HG03558 (cell line): ENCODE results near the gene SMPD3.

Experiments used
- ATAC-seq: cut with Tn5 transposase; IDR thresholded peaks from one replicate; pipeline ENCODE4 v1.9.1; 2021; ENCODE audit warnings: moderate number of reproducible peaks; ENCODE audit not compliant: unreplicated experiment; ENCODE audit errors: extremely low read depth

Gene SMPD3

DNA sequence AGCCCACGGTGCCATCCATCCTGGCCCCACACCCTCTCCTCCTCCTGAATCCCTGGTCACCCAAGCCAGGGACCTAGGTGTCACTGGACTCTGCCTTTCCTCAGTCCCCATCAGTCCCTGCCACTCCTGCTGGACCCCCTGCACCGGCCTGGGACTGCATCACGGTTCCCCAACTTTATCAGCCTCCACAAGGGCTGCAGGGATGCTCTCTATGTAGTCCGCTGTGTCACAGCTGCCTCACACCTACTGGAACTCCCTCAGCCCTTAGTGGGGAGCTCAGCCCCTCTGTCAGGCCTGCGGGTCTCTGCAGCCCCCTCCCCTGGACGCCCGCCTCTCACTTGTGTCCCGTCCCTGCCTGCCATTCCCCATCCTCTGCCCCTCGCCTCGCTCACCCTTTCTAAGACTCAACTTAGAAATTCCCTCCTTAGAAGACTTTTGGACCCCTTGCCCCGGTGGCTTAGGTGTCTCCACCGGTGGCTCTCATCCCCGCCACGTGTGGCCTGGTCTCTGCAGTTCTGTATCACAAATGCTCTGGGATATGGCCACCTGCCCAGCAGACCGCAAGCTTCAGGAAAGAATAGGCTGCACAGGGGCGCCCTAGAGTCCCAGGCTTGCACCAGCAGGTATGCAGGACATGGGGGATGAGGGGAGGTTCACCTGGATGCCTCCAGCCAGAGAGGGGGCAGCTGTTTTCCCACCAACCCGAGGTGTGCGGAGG, 74.6 kb downstream of the SMPD3 start:
- ATAC-seq = no peak

DNA sequence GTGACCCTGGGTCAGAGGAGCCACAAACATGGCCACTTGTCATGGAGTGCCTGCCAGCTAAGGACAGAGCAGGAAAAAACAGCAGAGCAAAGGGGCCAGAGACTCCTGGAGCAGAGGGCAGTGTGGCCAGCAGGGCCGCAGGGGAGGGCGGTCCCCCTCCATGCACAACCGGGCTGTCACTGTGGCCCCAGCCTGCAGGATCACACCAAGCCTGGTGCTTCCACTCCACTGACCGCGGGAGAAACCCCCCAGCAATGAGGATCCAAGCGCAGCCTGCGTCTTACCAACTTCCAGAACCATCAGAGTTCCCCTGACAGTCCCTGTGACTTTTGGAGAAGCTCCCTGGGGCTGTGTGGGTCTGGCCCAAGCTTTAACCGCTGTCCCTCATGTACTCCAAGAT, 75.5 kb downstream of the SMPD3 start:
- ATAC-seq = no peak

DNA sequence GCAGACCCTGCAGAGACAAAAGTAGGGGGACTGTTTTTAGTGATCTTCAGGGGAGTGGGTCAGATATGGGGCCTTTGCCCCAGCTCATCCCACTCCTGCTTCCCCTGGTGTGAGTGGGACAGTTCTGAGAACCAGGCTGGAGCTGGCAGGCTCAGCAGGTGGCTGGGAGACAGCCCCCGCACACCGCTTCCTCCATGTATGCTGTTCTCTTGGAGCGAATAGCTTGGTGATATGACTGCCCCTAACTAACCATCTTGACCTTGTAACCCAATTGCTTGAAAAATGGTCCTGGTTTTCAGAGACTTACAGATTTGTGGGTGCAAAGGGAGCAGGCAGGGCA, 76.0 kb downstream of the SMPD3 start:
- no peak for ATAC-seq

DNA sequence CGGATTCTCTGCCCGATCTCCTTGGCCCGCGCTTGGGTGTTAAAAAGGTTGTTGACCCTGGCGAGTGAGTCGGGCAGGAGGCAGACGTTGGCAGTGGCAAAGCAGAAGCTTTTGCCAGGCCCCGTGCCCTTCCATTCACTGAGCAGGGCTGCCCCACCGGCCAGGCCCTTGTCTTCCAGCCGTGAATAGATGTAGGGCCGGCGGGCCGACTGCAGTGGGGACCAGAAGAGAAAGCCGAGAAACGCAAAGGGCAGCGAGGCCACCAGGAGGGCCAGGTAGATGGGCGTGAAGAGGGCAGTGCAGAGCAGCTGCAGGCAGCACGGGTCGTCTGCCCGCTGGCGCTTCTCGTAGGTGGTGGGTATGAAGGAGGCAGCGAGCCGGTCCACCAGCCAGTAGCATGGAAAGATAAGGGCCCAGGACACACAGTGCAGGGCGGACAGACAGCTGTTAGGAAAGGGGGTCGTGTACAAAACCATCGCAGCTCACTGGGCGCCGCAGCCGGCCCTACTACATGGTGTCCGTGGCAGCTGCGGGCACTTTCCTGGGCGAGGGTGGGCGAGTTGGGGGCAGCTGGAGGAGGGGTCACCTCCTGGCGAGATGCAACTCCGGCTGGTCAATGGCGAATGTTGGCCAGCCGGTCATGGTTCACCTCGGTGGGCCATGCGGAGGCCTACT, 76.5 kb downstream of the SMPD3 start:
- no peak for ATAC-seq

DNA sequence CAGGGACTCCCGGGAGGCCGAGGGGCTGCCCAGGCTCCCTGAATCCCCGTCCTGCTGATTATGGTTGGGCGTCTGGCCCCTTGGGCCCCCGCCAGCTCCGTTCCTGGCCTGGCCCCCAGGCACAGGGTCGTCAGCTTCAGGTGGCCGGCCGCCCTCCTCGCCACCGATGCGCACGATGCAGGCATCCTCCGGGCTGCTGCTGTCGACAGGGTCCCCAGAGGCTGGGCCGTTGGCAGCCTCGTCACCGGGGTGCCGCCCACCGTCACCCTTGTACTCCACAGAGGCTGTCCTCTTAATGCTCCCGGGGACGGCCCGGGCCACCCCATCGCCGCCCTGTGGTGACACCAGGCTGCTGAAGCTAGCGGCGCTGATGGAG, 77.0 kb downstream of the SMPD3 start:
- no peak for ATAC-seq

DNA sequence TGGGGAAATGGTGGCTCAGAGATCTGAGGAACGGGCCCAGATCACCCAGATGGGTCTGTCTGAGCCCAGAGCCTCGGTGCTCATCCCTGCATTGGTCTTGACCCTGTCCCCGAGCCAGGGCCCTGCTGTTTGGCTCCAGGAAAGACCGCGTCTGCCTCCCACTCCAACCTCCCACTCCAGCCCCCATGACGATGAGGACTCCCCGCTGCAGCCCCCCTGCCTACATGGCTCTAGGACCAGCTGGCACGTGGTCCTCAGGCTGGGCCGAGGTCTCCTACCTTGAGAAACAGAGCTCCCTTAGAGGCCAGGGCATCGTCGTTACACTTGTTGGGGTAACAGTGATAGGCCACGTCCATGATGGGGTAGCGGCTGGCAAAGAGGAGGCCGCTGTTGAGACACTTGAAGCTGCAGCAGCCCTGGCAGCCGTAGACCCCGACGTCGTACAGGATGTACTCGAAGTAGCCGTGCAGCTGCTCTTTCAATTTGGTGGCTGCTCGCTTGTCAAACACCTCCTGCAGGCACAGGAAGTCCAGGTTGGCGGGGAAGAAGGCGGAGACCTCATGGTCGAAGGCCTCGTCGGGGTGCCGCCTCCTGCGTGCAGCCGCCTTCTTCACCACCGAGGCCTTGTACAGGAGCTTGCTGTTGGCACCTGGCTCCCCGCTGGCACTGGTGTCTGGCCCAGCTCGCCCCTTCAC, 77.6 kb downstream of the SMPD3 start:
- ATAC-seq = no peak

DNA sequence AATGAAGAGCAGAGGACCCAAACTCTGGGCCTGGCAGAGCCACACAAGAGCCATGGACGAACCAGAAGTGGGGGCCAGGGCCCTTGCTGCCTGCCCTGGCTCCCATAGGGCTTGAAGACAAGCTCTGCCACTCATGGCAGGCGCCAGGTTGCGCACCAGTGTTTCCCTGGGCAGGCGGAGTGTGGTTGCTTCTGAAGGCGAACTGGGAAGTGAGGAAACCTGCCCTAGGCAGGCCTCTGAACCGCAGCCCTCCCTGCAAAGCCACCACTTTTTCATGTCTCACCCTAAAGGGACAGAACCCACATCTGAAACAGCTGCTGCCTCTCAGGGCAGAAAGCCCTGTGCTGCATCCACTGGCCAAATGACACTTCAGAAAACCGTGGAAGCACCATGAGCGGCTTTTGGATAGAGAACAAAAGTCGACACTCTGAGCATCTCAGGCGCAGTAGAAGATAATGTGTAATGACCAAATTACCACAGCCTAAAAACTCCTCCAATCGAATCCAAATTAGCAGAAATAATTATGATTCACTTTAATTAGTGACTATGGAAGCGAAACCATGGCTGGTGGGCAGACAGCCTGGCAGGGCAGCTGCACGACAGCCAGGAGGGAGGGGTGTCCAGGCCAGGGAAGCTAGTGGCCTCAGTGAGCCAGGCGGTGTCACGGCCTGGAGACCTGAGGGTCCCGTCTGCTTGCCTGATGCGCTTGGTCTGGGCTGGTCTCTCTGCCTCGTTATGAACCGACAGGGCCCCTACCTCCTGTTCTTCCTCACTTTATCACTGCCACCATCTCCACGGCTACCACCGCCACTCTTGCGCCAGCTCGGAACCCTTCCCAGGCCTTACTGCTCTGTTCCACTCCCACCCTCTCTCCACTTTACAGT, 78.4 kb downstream of the SMPD3 start:
- no peak for ATAC-seq

DNA sequence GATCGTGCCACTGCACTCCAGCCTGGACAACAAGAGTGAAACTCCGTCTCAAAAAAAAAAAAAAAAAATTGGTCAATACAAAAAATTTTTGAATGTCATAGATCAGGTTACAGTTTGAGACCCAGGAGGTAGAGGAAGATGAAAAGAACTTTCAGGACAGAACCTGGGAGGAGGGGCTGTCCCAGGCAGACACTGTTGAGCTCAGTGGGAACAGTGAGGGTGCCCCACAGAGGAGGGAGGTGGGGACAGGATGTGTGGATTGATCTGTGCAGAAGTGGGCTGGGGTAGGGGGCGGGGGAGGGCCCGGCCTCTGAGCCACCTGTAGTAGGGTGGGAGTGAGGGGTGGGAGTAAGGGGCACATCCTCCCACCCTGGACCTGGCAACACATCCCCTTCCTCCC, 79.1 kb downstream of the SMPD3 start:
- ATAC-seq = no peak

DNA sequence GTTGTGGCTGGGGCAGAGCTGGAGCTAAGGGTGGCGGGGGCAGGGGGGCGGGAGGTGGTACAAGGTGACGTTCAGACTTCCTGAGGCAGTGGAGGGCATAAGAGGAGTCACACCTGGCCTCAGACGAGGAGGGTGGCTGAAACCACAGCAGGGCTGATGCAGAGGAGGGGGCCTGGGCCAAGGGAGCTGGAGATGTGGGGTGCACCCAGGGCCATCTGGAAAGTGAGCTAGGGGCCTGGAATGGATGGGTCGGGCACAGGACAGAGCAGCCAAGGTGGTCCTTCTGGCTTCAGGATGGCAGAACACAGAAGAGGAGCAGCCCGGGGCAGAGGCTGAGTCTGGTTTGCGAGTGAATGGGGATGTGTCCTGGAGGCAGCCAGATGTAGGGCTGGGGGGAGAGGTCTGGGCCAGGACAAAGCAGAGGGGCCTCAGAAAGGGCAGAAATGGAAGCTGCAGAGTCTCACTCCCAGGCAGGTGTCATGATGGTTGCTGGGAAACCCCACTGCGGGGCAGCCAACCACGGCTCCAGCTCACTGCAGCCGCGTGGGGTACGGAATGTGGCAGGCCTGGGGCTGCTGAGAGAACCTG, 79.9 kb downstream of the SMPD3 start:
- no peak for ATAC-seq

DNA sequence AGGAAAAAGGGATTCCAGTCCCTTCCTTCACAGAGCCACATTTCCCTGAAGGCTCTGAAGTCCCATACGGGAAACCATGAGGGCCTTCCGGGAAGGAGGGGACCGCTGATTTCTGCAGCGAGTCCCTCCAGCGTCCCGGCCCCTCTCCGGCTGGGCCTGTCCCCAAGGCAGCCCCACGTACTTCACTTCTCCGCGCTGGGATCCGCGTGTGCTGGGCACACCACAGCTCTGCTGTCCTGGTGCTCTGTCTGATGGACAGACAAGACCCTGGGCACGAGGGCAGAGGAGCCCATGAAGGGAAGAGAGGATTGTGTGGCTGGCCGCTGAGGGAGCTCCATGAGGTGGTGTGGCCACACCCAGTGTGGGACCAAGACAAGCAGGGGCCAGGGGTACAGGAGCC, 80.4 kb downstream of the SMPD3 start:
- no peak for ATAC-seq

DNA sequence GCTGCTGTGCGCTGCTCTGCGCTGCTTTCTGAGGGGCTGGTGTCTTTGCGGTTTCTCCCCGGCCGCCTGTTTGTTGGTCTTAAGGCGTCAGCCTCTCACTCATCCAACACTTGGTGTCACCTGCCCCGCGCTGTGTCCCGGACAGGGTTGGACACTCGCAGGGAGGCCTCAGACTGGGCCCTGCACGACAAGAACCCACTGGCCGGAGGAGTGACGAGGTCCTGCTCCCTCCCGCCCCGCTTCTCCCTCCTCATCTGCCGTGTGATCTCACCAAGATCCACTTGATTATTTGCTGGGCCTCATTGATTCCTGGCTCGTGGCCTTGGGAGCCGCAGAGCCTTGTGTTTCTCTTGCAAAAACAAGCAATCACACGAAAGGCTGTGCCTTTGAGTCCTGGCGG, 80.9 kb downstream of the SMPD3 start:
- no peak for ATAC-seq

DNA sequence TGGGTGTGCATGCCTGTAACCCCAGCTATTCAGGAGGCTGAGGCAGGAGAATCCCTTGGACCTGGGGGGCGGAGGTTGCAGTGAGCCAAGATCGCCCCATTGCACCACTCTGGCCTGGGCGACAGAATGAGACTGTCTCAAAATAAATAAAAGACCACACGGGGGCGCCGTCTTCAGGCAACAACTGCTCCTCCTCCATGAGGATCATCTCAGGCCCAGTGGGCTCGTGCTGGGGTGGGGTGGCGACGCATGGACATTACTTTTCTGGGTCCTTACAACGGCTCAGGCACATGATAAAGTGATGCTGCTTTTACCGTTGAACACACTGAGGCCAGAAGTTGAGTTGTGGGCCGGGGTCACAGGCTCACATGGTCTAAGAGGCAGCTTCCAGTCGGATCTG, 81.3 kb downstream of the SMPD3 start:
- no peak for ATAC-seq

DNA sequence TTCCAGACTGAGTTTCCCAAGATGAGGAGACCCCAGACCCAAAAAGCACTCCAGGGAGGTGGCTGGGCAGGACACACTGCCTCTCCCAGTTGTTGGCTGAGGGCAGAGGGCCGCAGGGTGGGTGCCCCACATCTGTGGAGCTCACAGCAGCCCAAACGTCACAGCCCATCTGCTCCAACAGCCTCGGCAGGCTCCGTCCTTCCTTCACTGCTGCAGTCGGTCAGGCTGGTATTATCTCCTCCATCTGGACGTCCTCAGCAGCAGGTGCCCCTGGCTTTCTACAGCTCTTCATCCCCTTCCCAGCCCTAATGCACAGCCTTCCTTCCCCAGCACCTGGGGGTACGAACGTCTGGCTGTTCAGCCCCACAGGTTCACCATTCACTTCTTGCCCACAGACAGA, 82.2 kb downstream of the SMPD3 start:
- ATAC-seq = no peak

DNA sequence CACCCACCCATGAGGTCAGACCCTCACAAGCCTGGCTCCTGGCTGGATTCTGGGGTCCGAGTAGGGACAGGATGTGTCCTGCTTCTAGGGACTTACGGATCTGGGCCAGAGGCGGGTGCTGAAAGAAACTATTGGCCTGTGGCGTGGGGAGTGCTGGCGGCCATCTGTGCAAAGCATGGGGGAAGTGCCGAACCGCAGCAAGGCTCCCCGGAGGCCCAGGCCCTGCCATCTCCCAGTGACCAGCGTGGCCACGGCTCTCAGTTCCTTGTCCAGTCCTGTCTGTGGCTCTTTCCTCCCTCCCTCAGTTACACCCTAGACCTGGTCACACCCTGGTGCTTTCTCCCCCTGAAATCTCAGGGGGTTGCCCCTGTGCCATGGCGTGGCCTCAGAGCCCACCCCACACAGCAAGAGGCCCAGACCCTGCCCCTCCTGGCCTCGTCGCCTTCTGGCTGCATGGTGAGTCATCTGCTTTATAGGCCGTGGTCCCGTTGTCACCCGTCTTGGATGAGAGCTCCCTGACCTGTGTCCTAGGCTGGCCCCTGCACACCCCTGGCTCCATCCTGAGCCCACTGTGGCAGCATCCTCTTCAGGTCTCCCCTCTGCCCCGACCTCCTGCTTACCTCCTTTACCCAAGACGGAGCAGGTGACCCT, 83.0 kb downstream of the SMPD3 start:
- ATAC-seq = no peak

DNA sequence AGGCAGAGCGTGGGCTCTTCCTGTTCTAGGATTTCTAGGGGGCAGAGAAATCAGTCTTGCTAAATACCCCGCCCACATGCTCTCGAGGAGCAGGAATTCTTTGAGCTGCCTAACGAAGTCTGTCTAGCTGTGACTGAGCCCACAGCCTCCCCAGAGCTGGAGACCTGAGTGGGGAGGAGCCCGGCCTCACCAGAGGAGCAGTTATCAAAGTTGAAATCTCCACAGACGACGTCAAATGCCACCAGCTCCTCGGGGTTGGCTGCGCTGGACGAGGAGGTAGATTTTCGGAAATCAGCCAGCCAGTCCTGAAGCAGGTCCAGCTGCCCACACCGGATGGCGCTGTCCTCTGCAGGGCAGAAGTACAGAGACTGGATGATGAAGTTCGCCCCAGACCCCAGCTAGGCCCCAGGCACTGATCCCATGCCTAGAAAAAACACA, 83.7 kb downstream of the SMPD3 start:
- no peak for ATAC-seq

DNA sequence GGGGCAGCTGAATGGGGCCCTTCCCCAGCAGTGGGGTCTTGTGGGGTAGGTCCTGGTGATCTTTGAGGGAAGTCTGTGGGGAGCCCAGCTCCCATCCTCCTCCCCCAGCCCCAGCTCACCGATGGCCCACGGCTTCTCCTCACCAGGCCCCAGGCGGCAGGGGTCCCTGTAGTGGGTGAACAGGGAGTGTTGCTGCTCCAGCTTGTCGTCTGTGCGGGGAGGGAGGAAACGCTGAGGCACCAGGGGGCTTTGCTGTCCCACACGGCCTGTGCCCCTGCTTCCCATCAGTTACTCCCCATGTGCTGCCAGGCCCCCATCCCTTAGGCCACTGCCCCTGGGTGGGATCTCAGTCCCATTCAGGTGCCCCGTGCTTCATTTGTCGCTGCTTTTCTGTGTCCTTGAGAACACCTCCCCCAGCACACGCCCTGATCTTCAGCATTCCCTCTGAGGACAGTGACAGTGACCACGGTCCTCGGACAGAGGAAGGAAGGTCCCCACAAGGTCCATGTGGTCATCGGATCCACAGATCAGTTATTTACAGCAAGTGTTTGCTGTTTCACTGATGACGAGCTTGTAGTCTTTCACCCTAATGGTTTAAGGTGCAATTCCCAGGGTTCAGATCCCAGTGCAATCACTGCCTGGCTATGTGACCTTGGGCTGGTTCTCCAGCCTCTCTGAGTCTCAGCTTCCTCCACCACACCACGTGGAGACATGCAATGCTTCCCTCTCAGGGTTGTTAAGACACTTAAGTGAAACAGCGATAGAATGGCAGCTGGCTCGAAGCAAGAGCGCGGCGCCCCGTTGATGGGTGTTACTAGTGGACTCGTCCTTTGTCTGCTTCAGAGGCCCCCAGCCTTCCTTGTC, 84.4 kb downstream of the SMPD3 start:
- no peak for ATAC-seq

DNA sequence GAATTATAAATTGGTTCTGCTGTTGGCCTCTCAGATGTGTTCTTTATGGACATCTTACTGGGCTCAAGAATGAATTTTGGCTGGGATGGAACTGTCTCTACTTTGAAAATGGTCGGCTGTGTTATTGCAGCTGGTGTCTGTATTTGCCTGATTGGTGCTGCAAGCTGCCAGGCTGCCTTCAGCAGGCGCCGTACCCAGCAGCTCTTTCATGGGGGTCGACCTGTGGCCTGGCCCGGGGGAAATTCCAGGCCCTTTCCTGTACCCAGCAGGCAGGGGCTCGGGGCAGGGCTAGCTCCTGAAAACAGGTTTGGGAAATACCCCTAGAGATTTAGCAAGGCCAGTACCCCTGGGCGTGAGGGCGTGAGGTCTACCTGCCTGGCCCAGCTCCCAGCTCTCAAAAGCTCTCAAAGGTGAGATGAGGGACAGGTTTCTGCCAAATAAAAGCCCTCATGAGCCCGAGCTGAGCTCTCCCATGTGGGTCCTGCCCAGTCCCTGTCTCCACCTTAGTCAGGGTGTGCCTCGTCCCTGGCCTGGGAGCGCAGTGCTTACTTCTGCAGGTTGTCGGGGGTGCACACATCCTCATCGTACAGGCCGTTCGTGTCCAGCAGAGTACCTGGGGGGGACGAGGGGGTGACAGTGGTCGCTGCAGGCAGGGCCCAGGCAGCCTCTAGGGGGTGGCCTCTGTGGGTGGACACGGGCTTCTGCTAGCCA, 85.2 kb downstream of the SMPD3 start:
- no peak for ATAC-seq

DNA sequence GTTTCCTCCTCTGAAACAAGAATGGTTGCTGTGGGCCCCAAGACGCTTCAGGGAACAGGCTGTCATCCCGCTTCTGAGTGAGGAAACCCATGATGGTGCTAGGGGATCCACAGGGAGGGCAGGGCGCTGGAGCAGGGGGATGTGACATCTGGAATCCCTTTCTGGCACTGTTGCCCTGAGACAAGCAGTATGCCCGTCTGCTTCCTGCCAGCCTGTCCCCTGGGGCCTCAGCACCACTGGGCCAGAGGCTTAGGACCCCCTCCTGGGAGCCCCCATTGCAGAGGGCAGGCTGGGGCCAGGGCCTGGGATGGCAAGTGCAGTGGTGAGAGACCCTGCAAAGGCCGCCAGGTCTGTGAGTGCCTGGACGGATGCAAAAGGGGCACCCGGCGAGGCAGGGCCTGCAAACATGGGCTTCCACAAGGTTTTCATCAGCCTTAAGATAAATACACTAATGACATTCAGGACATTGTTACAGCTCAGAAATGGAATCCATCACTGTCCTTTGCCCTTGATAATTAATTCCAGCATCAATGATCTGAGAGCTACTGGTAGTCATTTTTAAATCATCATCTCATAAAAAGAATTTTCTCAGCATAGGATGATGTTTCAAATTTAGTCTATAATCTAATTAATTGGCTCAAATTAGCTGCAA, 85.9 kb downstream of the SMPD3 start:
- no peak for ATAC-seq
